Stimulated activated CD4-positive, alpha-beta T cell treated with anti-CD3 and anti-CD28 coated beads, Interleukin-15, amount 100 ng/mL, for 48 hours (primary cell): ENCODE results near the gene SLC37A1.
"Not testable (repeated sequence)": the region's sequence is repeated elsewhere in the genome, so short reads cannot be mapped to it uniquely, and the experiment has no call there.

Source experiments
- DNase-seq, 2 donors: peaks; one replicate each; pipeline ENCODE4 v3.0.0-alpha.2; 2020; ENCODE audit warnings: low read depth in 2 of 2

SLC37A1 gene

GRCh38 chr21:42617486-42617885 is 103.8 kb downstream of the SLC37A1 start:
- DNase-seq, result no peak

- DNase-seq, result no peak
Observed at GRCh38 chr21:42618707-42619102, 105.1 kb downstream of the SLC37A1 start.

GRCh38 chr21:42619166-42619565 is 105.5 kb downstream of the SLC37A1 start:
- DNase-seq, result no peak

GRCh38 chr21:42619841-42620240 is 106.2 kb downstream of the SLC37A1 start:
- DNase-seq, result no peak

- DNase-seq, result no peak
Observed at GRCh38 chr21:42621166-42621818, 107.6 kb downstream of the SLC37A1 start.

- DNase-seq, result no peak
Observed at GRCh38 chr21:42621819-42622177, 108.1 kb downstream of the SLC37A1 start.

- no peak for DNase-seq
Observed at GRCh38 chr21:42622284-42622683, 108.6 kb downstream of the SLC37A1 start.

- DNase-seq, result no peak
Observed at GRCh38 chr21:42623694-42624093, 110.0 kb downstream of the SLC37A1 start.

- no peak for DNase-seq
Observed at GRCh38 chr21:42624095-42624790, 110.6 kb downstream of the SLC37A1 start.

GRCh38 chr21:42624936-42625335 is 111.3 kb downstream of the SLC37A1 start:
- DNase-seq, result no peak

- no peak for DNase-seq
Observed at GRCh38 chr21:42626171-42626570, 112.5 kb downstream of the SLC37A1 start.

- no peak for DNase-seq
Observed at GRCh38 chr21:42627527-42628289, 114.1 kb downstream of the SLC37A1 start.

- DNase-seq, result not testable (repeated sequence)
Observed at GRCh38 chr21:42628466-42629061, 114.9 kb downstream of the SLC37A1 start.

GRCh38 chr21:42629933-42630589 is 116.4 kb downstream of the SLC37A1 start:
- DNase-seq, result no peak

GRCh38 chr21:42630626-42631025 is 117.0 kb downstream of the SLC37A1 start:
- DNase-seq, result no peak
